H54 (cell line): ENCODE data around the gene CAB39L.

Experiments
- DNase-seq: peaks from one replicate; pipeline ENCODE4 v3.0.0; 2011; ENCODE audit warnings: low spot score, mixed read lengths; ENCODE audit not compliant: insufficient read length
- FAIRE-seq: peaks from 3 replicates; lab custom pipeline; 2011; peaks lifted over from hg19 to GRCh38; lab: Jason Lieb, UNC
- POLR2A ChIP-seq: IDR thresholded peaks from 2 replicates; pipeline ENCODE4 v1.6.1; 2011; ENCODE audit warnings: low read depth, mild to moderate bottlenecking, low read length

Gene CAB39L

GRCh38 chr13:49428041-49428763, 15.7 kb downstream of the CAB39L start:
- FAIRE-seq (no peak), DNase-seq (no peak)
- no peak for TF ChIP-seq POLR2A

- FAIRE-seq = no peak
- no peak for DNase-seq
- TF ChIP-seq POLR2A = no peak
These were observed 19.8 kb downstream of the CAB39L start for GRCh38 chr13:49424011-49424560.

- TF ChIP-seq POLR2A = no peak
- DNase-seq = no peak
- no peak for FAIRE-seq
These were observed 22.5 kb downstream of the CAB39L start for GRCh38 chr13:49421391-49421790.

- no peak for FAIRE-seq
- no peak for TF ChIP-seq POLR2A
- no peak for DNase-seq
These were observed 24.6 kb downstream of the CAB39L start for GRCh38 chr13:49419276-49419675.

GRCh38 chr13:49418206-49418605, 25.7 kb downstream of the CAB39L start:
- TF ChIP-seq POLR2A = no peak
- FAIRE-seq = no peak

GRCh38 chr13:49417161-49417560, 26.7 kb downstream of the CAB39L start:
- no peak for DNase-seq

More at GRCh38 chr13:49418206-49418605, 25.7 kb downstream of the CAB39L start:
- no peak for DNase-seq

GRCh38 chr13:49412749-49413148, 31.1 kb downstream of the CAB39L start:
- no peak for FAIRE-seq
- TF ChIP-seq POLR2A = no peak
- no peak for DNase-seq

More at GRCh38 chr13:49417161-49417560, 26.7 kb downstream of the CAB39L start:
- no peak for FAIRE-seq
- TF ChIP-seq POLR2A = no peak

GRCh38 chr13:49411353-49411752, 32.5 kb downstream of the CAB39L start:
- FAIRE-seq = no peak
- TF ChIP-seq POLR2A = no peak
- no peak for DNase-seq

DNA sequence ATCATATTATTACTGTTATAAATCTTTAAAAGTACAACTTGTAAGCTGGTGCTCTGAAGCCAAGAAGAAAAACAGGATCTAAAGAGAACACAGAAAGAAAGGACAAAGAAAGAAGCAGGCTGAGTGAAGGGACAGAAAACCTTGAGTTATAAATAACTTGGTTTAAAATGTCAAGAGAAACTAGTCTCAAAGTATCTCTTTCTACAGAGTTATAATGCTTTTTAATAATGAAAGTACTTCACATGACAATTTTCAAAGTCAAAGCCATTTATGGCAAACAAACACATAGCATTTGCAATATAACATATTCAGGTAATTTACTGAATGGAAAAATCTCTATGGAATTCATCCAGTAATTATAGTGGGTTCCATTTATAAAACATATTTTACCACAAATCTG, 33.4 kb downstream of the CAB39L start:
- TF ChIP-seq POLR2A = no peak
- no peak for FAIRE-seq
- no peak for DNase-seq

GRCh38 chr13:49410006-49410405, 33.9 kb downstream of the CAB39L start:
- TF ChIP-seq POLR2A = no peak
- no peak for FAIRE-seq
- no peak for DNase-seq

DNA sequence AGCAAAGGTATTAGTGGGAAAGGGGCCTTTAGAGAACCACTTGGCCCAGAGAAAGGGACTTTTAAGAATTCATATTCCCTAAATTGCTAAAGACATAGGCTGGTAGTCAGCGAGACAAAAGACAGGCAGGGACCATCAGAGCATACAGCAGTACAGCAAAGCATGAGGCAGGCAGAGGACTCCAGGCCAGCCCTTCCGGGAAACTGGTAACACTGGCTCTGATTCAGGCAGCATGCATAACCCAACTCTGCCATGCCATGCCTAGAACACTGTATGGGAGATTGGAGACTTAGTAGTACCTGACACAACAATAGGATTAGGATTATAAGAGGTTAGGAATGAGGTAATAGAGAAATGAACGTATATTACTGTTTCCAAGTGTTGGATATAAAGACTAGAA, 34.9 kb downstream of the CAB39L start:
- FAIRE-seq (no peak), DNase-seq (no peak)
- no peak for TF ChIP-seq POLR2A

- FAIRE-seq = no peak
These were observed 35.9 kb downstream of the CAB39L start for GRCh38 chr13:49407936-49408335.

GRCh38 chr13:49407068-49407467, 36.8 kb downstream of the CAB39L start:
- no peak for TF ChIP-seq POLR2A
- DNase-seq (no peak), FAIRE-seq (no peak)

More at GRCh38 chr13:49407936-49408335, 35.9 kb downstream of the CAB39L start:
- TF ChIP-seq POLR2A = no peak
- no peak for DNase-seq

DNA sequence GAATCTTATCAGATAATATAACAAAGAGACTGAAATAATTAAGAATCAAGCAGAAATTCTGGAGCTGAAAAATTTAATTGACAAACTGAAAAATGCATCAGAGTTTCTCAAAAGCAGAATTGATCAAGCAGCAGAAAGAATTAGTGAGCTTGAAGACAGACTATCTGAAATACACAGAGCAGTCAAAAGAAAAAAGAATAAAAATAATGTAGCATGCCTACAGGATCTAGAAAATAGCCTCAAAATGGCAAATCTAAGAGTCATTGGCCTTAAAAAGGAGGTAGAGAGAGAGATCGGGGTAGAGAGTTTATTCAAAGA, 39.2 kb downstream of the CAB39L start:
- DNase-seq (no peak), FAIRE-seq (no peak)
- TF ChIP-seq POLR2A = no peak

DNA sequence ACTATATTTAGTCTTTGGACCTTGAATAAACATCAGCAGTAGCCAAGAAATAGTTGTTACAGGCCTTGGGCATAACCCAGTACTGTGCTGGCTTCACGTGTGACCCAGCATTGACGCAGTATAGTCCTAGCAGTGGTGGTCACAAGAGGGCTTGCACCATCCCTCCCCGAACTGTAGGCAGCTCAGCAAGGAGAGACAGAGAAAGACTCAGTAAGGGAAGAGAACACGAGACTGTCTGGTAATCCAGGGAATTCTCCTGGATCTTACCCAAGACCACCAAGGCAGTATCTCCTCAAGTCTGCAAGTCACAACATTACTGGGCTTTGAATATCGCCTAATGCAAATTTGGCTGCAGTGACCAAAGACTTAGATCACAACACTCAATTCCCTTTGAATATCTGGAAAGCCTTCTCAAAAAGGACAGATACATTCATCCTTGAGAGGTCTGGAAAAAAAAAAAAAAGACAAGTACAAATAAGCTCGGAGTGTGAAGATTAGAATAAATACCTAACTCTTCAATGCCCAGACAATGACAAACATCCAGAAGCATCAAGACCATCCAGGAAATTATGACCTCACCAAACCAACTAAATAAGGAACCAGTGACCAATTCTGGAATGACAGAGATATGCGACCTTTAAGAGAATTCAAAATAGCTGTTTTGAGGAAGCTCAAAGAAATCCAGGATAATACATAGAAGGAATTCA, 39.7 kb downstream of the CAB39L start:
- FAIRE-seq (no peak), DNase-seq (no peak)
- TF ChIP-seq POLR2A = no peak
